ENCODE results near the gene BAMBI.

The BAMBI gene

DNA sequence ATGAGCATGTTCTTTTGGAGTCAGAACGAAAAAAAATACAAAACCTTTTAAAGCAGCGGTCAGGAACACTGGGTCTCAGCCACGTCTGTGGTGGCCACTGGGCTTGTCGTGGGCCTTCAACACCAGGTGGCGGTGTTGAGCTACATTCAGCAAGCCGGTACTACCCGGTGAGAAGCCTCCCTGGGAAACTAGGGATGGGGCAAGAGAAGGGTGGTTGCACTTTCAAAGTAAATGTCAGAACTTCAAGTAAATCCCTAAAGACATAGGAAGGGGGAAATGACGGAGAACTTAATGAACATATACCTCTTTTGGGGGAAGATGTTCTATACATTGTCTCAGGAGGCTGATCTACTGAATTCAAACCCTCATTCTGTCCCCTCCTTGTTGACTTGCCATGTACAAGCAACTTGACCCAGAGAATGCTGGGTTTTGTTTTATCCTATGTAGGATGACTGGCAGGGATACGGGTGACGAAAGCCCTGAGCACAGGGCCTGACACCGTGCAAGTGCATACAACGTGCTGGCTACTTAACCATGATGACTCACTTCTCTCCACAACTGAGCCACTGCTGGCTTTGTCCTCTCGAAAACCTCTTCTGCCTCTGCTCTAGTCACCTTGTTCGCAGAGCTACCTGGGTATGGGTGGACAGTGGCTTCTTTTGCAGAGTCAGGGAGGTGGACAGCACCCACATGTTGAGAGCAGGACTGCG is 49.0 kb upstream of the BAMBI start:
- H3K9me3 ChIP-seq (ENCODE audit: control insufficient read depth, insufficient read depth, low read depth, low read length) = no peaks in the 10 kb centered on the region
- ChIA-PET POLR2A (no interaction called here), CTCF (interaction anchor here (0.6 to 3.0 kb wide), 24 partner anchors 9 to 874 kb away, joined by 3 to 17 read pairs (median 4); no protein-coding TSS in a partner anchor)
- no peak overlapping the region for H3K27ac ChIP-seq (ENCODE audit: extremely low read depth, low read depth, low read length)
- no peaks in the 10 kb centered on the region for H3K36me3 ChIP-seq (ENCODE audit: control insufficient read depth in 2 of 2, insufficient read depth in 1 of 2, low read length in 2 of 2)
- no peak overlapping the region for H3K4me3 ChIP-seq (ENCODE audit: low read depth, low read length)
- H3K4me1 ChIP-seq (ENCODE audit: control insufficient read depth, insufficient read depth, low read length) = peaks cover 10% of the 10 kb centered on the region; the same call in 1 of the 2 replicates
- TF ChIP-seq MZF1 (tag by site-specific recombination; IDR thresholded peaks at IDR 0.05; ENCODE audit: borderline replicate concordance) (no peak), ZNF626 (tag by site-specific recombination; IDR thresholded peaks at IDR 0.05) (no peak), ZBTB48 (tag by site-specific recombination; IDR thresholded peaks at IDR 0.05) (peak; percentile 92), ZNF654 (tag by site-specific recombination; IDR thresholded peaks at IDR 0.05; ENCODE audit: low read depth) (peak; percentile 90), SALL2 (tag by site-specific recombination; IDR thresholded peaks at IDR 0.05; ENCODE audit: borderline replicate concordance) (no peak), SP7 (tag by site-specific recombination; IDR thresholded peaks at IDR 0.05) (peak; percentile 49; the same call in 1 of the 2 replicates), REPIN1 (tag by site-specific recombination; IDR thresholded peaks at IDR 0.05; ENCODE audit: low read depth) (no peak), ZNF660 (tag by site-specific recombination; IDR thresholded peaks at IDR 0.05) (0 out of 2 replicates have a peak, but pooled peaks have one; percentile 50), ZNF768 (tag by site-specific recombination; IDR thresholded peaks at IDR 0.05) (no peak), CTCF (tag by site-specific recombination; IDR thresholded peaks at IDR 0.05) (peak; percentile 66), ZNF777 (tag by site-specific recombination; IDR thresholded peaks at IDR 0.05; ENCODE audit: borderline replicate concordance) (no peak), KLF16 (tag by site-specific recombination; IDR thresholded peaks at IDR 0.05) (no peak), ZBTB7A (tag by site-specific recombination; IDR thresholded peaks at IDR 0.05; ENCODE audit: low read depth) (no peak), ZNF548 (tag by site-specific recombination; IDR thresholded peaks at IDR 0.05) (no peak), HOXC10 (CRISPR knock-in tag; IDR thresholded peaks at IDR 0.05) (no peak), MYNN (tag by site-specific recombination; IDR thresholded peaks at IDR 0.05; ENCODE audit: borderline replicate concordance) (0 out of 2 replicates have a peak, but pooled peaks have one; percentile 60), GLI4 (tag by site-specific recombination; IDR thresholded peaks at IDR 0.05) (no peak), ZSCAN30 (tag by site-specific recombination; IDR thresholded peaks at IDR 0.05) (peak; percentile 68; the same call in 1 of the 2 replicates), ZNF830 (tag by site-specific recombination; IDR thresholded peaks at IDR 0.05; ENCODE audit: low read depth) (no peak), GLIS2 (tag by site-specific recombination; IDR thresholded peaks at IDR 0.05) (no peak), ZNF600 (tag by site-specific recombination; IDR thresholded peaks at IDR 0.05) (peak; percentile 63), ZNF677 (tag by site-specific recombination; IDR thresholded peaks at IDR 0.05) (no peak), YY1 (tag by site-specific recombination; IDR thresholded peaks at IDR 0.05) (no peak), ZNF792 (tag by site-specific recombination; IDR thresholded peaks at IDR 0.05) (no peak), ZEB2 (tag by site-specific recombination; IDR thresholded peaks at IDR 0.05) (no peak)
- TF ChIP-seq, protein P1, sequence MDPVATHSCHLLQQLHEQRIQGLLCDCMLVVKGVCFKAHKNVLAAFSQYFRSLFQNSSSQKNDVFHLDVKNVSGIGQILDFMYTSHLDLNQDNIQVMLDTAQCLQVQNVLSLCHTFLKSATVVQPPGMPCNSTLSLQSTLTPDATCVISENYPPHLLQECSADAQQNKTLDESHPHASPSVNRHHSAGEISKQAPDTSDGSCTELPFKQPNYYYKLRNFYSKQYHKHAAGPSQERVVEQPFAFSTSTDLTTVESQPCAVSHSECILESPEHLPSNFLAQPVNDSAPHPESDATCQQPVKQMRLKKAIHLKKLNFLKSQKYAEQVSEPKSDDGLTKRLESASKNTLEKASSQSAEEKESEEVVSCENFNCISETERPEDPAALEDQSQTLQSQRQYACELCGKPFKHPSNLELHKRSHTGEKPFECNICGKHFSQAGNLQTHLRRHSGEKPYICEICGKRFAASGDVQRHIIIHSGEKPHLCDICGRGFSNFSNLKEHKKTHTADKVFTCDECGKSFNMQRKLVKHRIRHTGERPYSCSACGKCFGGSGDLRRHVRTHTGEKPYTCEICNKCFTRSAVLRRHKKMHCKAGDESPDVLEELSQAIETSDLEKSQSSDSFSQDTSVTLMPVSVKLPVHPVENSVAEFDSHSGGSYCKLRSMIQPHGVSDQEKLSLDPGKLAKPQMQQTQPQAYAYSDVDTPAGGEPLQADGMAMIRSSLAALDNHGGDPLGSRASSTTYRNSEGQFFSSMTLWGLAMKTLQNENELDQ (tag by site-specific recombination; IDR thresholded peaks at IDR 0.05; ENCODE audit: low read depth) = no peak
- TF ChIP-seq, protein P2, sequence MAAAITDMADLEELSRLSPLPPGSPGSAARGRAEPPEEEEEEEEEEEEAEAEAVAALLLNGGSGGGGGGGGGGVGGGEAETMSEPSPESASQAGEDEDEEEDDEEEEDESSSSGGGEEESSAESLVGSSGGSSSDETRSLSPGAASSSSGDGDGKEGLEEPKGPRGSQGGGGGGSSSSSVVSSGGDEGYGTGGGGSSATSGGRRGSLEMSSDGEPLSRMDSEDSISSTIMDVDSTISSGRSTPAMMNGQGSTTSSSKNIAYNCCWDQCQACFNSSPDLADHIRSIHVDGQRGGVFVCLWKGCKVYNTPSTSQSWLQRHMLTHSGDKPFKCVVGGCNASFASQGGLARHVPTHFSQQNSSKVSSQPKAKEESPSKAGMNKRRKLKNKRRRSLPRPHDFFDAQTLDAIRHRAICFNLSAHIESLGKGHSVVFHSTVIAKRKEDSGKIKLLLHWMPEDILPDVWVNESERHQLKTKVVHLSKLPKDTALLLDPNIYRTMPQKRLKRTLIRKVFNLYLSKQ (tag by site-specific recombination; IDR thresholded peaks at IDR 0.05; ENCODE audit: borderline replicate concordance) = no peak
- TF ChIP-seq, protein P3, sequence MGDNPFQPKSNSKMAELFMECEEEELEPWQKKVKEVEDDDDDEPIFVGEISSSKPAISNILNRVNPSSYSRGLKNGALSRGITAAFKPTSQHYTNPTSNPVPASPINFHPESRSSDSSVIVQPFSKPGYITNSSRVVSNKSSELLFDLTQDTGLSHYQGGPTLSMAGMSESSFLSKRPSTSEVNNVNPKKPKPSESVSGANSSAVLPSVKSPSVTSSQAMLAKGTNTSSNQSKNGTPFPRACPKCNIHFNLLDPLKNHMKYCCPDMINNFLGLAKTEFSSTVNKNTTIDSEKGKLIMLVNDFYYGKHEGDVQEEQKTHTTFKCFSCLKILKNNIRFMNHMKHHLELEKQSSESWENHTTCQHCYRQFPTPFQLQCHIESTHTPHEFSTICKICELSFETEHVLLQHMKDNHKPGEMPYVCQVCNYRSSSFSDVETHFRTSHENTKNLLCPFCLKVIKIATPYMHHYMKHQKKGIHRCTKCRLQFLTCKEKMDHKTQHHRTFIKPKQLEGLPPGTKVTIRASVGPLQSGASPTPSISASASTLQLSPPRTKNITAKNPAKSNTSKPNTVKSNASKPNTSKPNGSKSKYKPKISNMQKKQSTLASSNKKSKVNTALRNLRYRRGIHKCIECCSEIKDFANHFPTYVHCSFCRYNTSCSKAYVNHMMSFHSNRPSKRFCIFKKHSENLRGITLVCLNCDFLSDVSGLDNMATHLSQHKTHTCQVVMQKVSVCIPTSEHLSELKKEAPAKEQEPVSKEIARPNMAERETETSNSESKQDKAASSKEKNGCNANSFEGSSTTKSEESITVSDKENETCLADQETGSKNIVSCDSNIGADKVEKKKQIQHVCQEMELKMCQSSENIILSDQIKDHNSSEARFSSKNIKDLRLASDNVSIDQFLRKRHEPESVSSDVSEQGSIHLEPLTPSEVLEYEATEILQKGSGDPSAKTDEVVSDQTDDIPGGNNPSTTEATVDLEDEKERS (tag by site-specific recombination; IDR thresholded peaks at IDR 0.05) = no peak
- TF ChIP-seq, protein P4, sequence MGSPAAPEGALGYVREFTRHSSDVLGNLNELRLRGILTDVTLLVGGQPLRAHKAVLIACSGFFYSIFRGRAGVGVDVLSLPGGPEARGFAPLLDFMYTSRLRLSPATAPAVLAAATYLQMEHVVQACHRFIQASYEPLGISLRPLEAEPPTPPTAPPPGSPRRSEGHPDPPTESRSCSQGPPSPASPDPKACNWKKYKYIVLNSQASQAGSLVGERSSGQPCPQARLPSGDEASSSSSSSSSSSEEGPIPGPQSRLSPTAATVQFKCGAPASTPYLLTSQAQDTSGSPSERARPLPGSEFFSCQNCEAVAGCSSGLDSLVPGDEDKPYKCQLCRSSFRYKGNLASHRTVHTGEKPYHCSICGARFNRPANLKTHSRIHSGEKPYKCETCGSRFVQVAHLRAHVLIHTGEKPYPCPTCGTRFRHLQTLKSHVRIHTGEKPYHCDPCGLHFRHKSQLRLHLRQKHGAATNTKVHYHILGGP (tag by site-specific recombination; IDR thresholded peaks at IDR 0.05) = no peak
